GM12878 (cell line): ENCODE data around the gene CYREN. TPM values are rescaled to one million over a fixed set of nuclear protein-coding genes. Genes with fewer than 3 reads are reported as not detected.

Source experiments
- ATAC-seq: fragments of 200-7000 bp; cut with Tn5 transposase; 3 replicates; pipeline ENCODE4 v1.9.1; 2020; ENCODE audit warnings: mild to moderate bottlenecking, moderate library complexity
- BruUV-seq: library from RNA; stranded (reverse); fragments of 400-500 nt; replicated peaks from 2 replicates; lab custom pipeline; 2021; lab: Mats Ljungman, UMichigan
- CTCF ChIA-PET: fragments of 300-600 bp; sonication (Branson Sonifier 250); formaldehyde crosslinking; extraction: SDS; loops from one replicate; lab custom pipeline; 2021; ENCODE audit warnings: inconsistent platforms; lab: Yijun Ruan, JAX
- POLR2A ChIA-PET: fragments of 350-600 bp; formaldehyde crosslinking; extraction: SDS; loops from one replicate; lab custom pipeline; 2021; ENCODE audit warnings: inconsistent platforms; lab: Charles Lee
- RAD21 ChIA-PET: fragments of 300-600 bp; sonication (Branson Sonifier 250); formaldehyde crosslinking; loops from one replicate; lab custom pipeline; 2023; ENCODE audit warnings: antibody characterized with exemption; ENCODE audit not compliant: unreplicated experiment; lab: Charles Lee
- SMC1A ChIA-PET: fragments of 300-600 bp; sonication (Branson Sonifier 250); formaldehyde crosslinking; loops from one replicate; lab custom pipeline; 2023; ENCODE audit not compliant: unreplicated experiment, uncharacterized antibody; lab: Charles Lee
- DNase-seq: peaks from one replicate; pipeline ENCODE4 v3.0.0-alpha.2; 2011; ENCODE audit warnings: low read depth, low spot score
- FAIRE-seq: peaks from 3 replicates; lab custom pipeline; 2011; peaks lifted over from hg19 to GRCh38; lab: Jason Lieb, UNC
- H2AFZ ChIP-seq: 2 replicates; pipeline ENCODE4 v1.6.0; 2011; ENCODE audit warnings: low read depth, low read length, control low read depth; ENCODE audit not compliant: control insufficient read depth
- H3K27ac ChIP-seq: 2 replicates; pipeline ENCODE4 v1.5.1; 2011; ENCODE audit warnings: control low read depth; ENCODE audit not compliant: control insufficient read depth, insufficient read depth
- H3K27me3 ChIP-seq, 2 experiments: replicated peaks in 1 of 2; 2 replicates each; pipeline versions ENCODE4 v1.6.0 to v1.6.1; 2011; ENCODE audit warnings: low read length in 1 of 2; ENCODE audit not compliant: control insufficient read depth in 2 of 2, insufficient read depth in 2 of 2
- H3K36me3 ChIP-seq, 2 experiments: 2 replicates each; pipeline ENCODE4 v1.5.1; 2011; ENCODE audit warnings: low read length in 1 of 2; ENCODE audit not compliant: control insufficient read depth in 2 of 2, insufficient read depth in 2 of 2
- H3K4me1 ChIP-seq: 2 replicates; pipeline ENCODE4 v1.6.1; 2011; ENCODE audit warnings: mild to moderate bottlenecking, low read length, moderate library complexity, mixed read lengths; ENCODE audit not compliant: control insufficient read depth, insufficient read depth
- H3K4me2 ChIP-seq: 2 replicates; pipeline ENCODE4 v1.6.0; 2011; ENCODE audit warnings: control low read depth; ENCODE audit not compliant: control insufficient read depth, insufficient read depth
- H3K4me3 ChIP-seq: fragments of 200-600 bp; sonication (generic); 2 replicates; pipeline ENCODE4 v1.5.1; 2016
- H3K79me2 ChIP-seq: 2 replicates; pipeline ENCODE4 v1.6.0; 2011; ENCODE audit warnings: low read length; ENCODE audit not compliant: control insufficient read depth, insufficient read depth
- H3K9ac ChIP-seq: 2 replicates; pipeline ENCODE4 v1.8.0; 2011; ENCODE audit warnings: low read length, control low read depth, mixed read lengths; ENCODE audit not compliant: control insufficient read depth, insufficient read depth
- H3K9me3 ChIP-seq: replicated peaks from 3 replicates; pipeline ENCODE4 v1.5.1; 2011; ENCODE audit warnings: mild to moderate bottlenecking, low read length; ENCODE audit not compliant: control insufficient read depth, insufficient read depth
- H4K20me1 ChIP-seq: 2 replicates; pipeline ENCODE4 v1.6.0; 2011; ENCODE audit not compliant: control insufficient read depth, insufficient read depth
- BACH1 ChIP-seq: fragments of 450-650 bp; IDR thresholded peaks from 2 replicates; pipeline ENCODE4 v1.6.1; 2017; ENCODE audit warnings: mild to moderate bottlenecking, borderline replicate concordance
- BRCA1 ChIP-seq: IDR thresholded peaks from 2 replicates; pipeline ENCODE4 v1.6.1; 2011; ENCODE audit warnings: low read depth, low read length, improper control_type of control experiment
- ESRRA ChIP-seq: IDR thresholded peaks from 2 replicates; pipeline ENCODE4 v1.6.1; 2012; ENCODE audit warnings: mild to moderate bottlenecking, low read length, improper control_type of control experiment
- MAX ChIP-seq: IDR thresholded peaks from 2 replicates; pipeline ENCODE4 v1.6.1; 2012; ENCODE audit warnings: low read depth, low read length, improper control_type of control experiment
- MEF2B ChIP-seq: fragments of 450-650 bp; IDR thresholded peaks from 2 replicates; pipeline ENCODE4 v1.6.1; 2018; ENCODE audit warnings: mild to moderate bottlenecking, moderate library complexity; ENCODE audit not compliant: partially characterized antibody, poor library complexity, severe bottlenecking
- MXI1 ChIP-seq: fragments of 150-350 bp; IDR thresholded peaks from 2 replicates; pipeline ENCODE4 v1.6.1; 2011; ENCODE audit warnings: low read depth, mild to moderate bottlenecking, inconsistent platforms, low read length, improper control_type of control experiment
- NFYA ChIP-seq: IDR thresholded peaks from 2 replicates; pipeline ENCODE4 v1.6.1; 2011; ENCODE audit warnings: low read depth, mild to moderate bottlenecking, low read length, improper control_type of control experiment, borderline replicate concordance
- POLR2A ChIP-seq: IDR thresholded peaks from 2 replicates; pipeline ENCODE4 v1.6.1; 2011; ENCODE audit warnings: low read depth, mild to moderate bottlenecking, low read length
- POLR2AphosphoS2 ChIP-seq: IDR thresholded peaks from 2 replicates; pipeline ENCODE4 v1.6.1; 2011; ENCODE audit warnings: low read depth, mild to moderate bottlenecking, low read length, improper control_type of control experiment, moderate library complexity
- RUNX3 ChIP-seq: IDR thresholded peaks from 2 replicates; pipeline ENCODE4 v1.6.1; 2012; ENCODE audit warnings: low read length, inconsistent platforms
- SIX5 ChIP-seq: IDR thresholded peaks from 2 replicates; pipeline ENCODE4 v1.6.1; 2011; ENCODE audit warnings: mild to moderate bottlenecking, low read depth, low read length, moderate library complexity; ENCODE audit not compliant: severe bottlenecking
- SPI1 ChIP-seq: IDR thresholded peaks from 2 replicates; pipeline ENCODE4 v1.6.1; 2011; ENCODE audit warnings: low read depth, mild to moderate bottlenecking, low read length, moderate library complexity, borderline replicate concordance; ENCODE audit not compliant: insufficient read depth
- YBX1 ChIP-seq: fragments of 450-650 bp; IDR thresholded peaks from 2 replicates; pipeline ENCODE4 v1.6.1; 2016; ENCODE audit warnings: antibody characterized with exemption
- WGBS: methylation state at CpG from one replicate; pipeline ENCODE4 v1.1.6; 2016; ENCODE audit warnings: low lambda C conversion rate; ENCODE audit not compliant: insufficient replicate concordance, insufficient coverage; ENCODE audit errors: missing lambda C conversion rate; 5-methylcytosine and 5-hydroxymethylcytosine counted together
- in situ Hi-C: fragments of 300-500 bp; cut with MboI; formaldehyde crosslinking; loops from 9 replicates; pipeline ENCODE4 v1.14.3; 2018; ENCODE audit warnings: mixed read lengths
- intact Hi-C: fragments of 100-400 bp; cut with micrococcal nuclease; formaldehyde crosslinking; loops from one replicate; pipeline ENCODE4 v1.14.2; 2022; ENCODE audit not compliant: unreplicated experiment
- polyA plus RNA-seq, 11 experiments: library from polyadenylated mRNA; depleted of rRNA in 4 of 11; unstranded in 6 of 11; stranded (reverse) in 5 of 11; fragments of >200 nt; fragmentation: Nextera tagmentation in 4 of 11; fragmentation: Illumina TruSeq in 1 of 11; extraction: Ambion mirVana in 4 of 11; extraction: Trizol in 1 of 11; gene quantifications; 1 replicate in 1 of 11; 2 replicates in 10 of 11; pipeline versions ENCODE4 v1.2.1 to v1.2.3, GENCODE V29; 2011 to 2016; ENCODE audit warnings: inconsistent platforms in 2 of 11, missing spikeins in 2 of 11, low read depth in 1 of 11
- total RNA-seq, 4 experiments: library from RNA; depleted of rRNA in 3 of 4; stranded (reverse); fragments of >200 nt in 3 of 4; fragmentation: Illumina TruSeq in 1 of 4; extraction: Trizol in 1 of 4; gene quantifications; 2 replicates each; pipeline versions ENCODE4 v1.2.1 to v1.2.3, GENCODE V29; 2013 to 2021

CYREN gene
- total and polyA plus RNA-seq, 10 of the 15 experiments (the other 5 are each of a cell fraction or from before 2014, with no cell fraction given): 8.7 to 64.3 (median 55.7) TPM

GRCh38 chr7:135185471-135186260 is 15.2 kb upstream of the CYREN start:
- Histone ChIP-seq H3K36me3 (peaks cover 24 to 42% of the 10 kb centered on the region in 2 experiments), H3K79me2 (peaks cover 32% of the 10 kb centered on the region), H3K9ac (no peak overlapping the region), H3K4me3 (no peak overlapping the region), H4K20me1 (no peaks in the 10 kb centered on the region), H3K27me3 (no peaks in the 10 kb centered on the region), H3K9me3 (peaks cover 20% of the 10 kb centered on the region), H3K27ac (peak overlapping the region; percentile 58), H3K4me1 (peaks cover 33% of the 10 kb centered on the region), H3K4me2 (peak overlapping the region; percentile 67), H2AFZ (no peak overlapping the region)
- TSS peak; percentile 37 for BruUV-seq
- no peak for ATAC-seq
- WGBS: 62% methylated on average over 7 of the region's 7 CpGs
- TF ChIP-seq POLR2A (0 out of 2 replicates have a peak, but pooled peaks have one; percentile 8), SPI1 (peak; percentile 38; the same call in 1 of the 2 replicates), BACH1 (no peak), MXI1 (0 out of 2 replicates have a peak, but pooled peaks have one; percentile 36), MAX (peak; percentile 15; the same call in 1 of the 2 replicates), ESRRA (no peak), POLR2AphosphoS2 (peak; percentile 18; the same call in 1 of the 2 replicates), NFYA (no peak), RUNX3 (peak; percentile 42), BRCA1 (no peak), MEF2B (no peak), SIX5 (no peak), YBX1 (no peak)
- in situ Hi-C loops: no loop called here
- FAIRE-seq: no peak
- intact Hi-C loops: loop anchor here (1.0 to 5.0 kb wide), 2 partner anchors 14 to 87 kb away; no protein-coding TSS in a partner anchor
- ChIA-PET RAD21 (interaction anchor here (0.9 to 8.4 kb wide), 9 partner anchors 12 to 193 kb away, joined by 3 to 230 read pairs (median 10); partner anchors contain the start of genes CYREN, TMEM140 and WDR91), POLR2A (interaction anchor here (0.6 to 9.9 kb wide), 10 partner anchors 10 to 285 kb away, joined by 3 to 299 read pairs (median 4); partner anchors contain the start of genes CYREN and WDR91), SMC1A (interaction anchor here (1.0 to 9.3 kb wide), 12 partner anchors 11 to 192 kb away, joined by 3 to 251 read pairs (median 6); partner anchors contain the start of genes CYREN, TMEM140 and WDR91), CTCF (interaction anchor here (0.6 to 10.2 kb wide), 7 partner anchors 13 to 553 kb away, joined by 3 to 135 read pairs (median 3); partner anchors contain the start of genes CYREN, TMEM140 and WDR91)
- no peak for DNase-seq
